ENCODE measurements around the gene MYO18B. TPM values are rescaled to one million over a fixed set of nuclear protein-coding genes. Genes with fewer than 3 reads are reported as not detected.

Gene MYO18B
- polyA plus RNA-seq, 3 donors: not detected

- Mint-ChIP-seq H3K36me3 (no peaks in the 10 kb centered on the region), H3K4me1 (no peaks in the 10 kb centered on the region), H3K4me3 (no peak overlapping the region), H3K27ac (no peak overlapping the region), H3K27me3 (ENCODE audit: low read depth in 3 of 3) (peaks cover 2 to 16% (median 8%) of the 10 kb centered on the region in 3 donors), H3K9me3 (peaks cover 0 to 6% (median 0%) of the 10 kb centered on the region in 7 donors)
- no peaks in the 10 kb centered on the region for H3K4me1 ChIP-seq (ENCODE audit: control insufficient read depth in 1 of 2, insufficient read depth in 2 of 2, low read length in 2 of 2)
- no peaks in the 10 kb centered on the region for H4K20me1 ChIP-seq (ENCODE audit: insufficient read depth, low read length)
- H3K27me3 ChIP-seq (ENCODE audit: control insufficient read depth in 2 of 2, insufficient read depth in 2 of 2, low read length in 2 of 2): no peaks in the 10 kb centered on the region
- DNase-seq: no peak
- no peaks in the 10 kb centered on the region for H3K9me3 ChIP-seq (replicated peaks in 1 of 2; ENCODE audit: control insufficient read depth in 1 of 2, insufficient read depth in 1 of 2, low read length in 2 of 2)
- WGBS (ENCODE audit: insufficient coverage): 71% methylated on average over 6 of the region's 9 CpGs
- no peak overlapping the region for H3K4me3 ChIP-seq (replicated peaks in 1 of 3; ENCODE audit: low read depth in 2 of 3, low read length in 3 of 3)
- H3K79me2 ChIP-seq (ENCODE audit: insufficient read depth, low read length): no peaks in the 10 kb centered on the region
- no peak for TF ChIP-seq CTCF (IDR thresholded peaks at IDR 0.05)
- H3K36me3 ChIP-seq (replicated peaks in 1 of 2; ENCODE audit: control insufficient read depth in 1 of 2, insufficient read depth in 2 of 2, low read length in 2 of 2): no peaks in the 10 kb centered on the region
- intact Hi-C loops (cut with micrococcal nuclease): no loop called here
- no peak overlapping the region for H3K27ac ChIP-seq (ENCODE audit: low read depth in 1 of 2, low read length in 2 of 2)
- H2AFZ ChIP-seq (ENCODE audit: insufficient read depth, low read depth, low read length, poor library complexity, severe bottlenecking): no peak overlapping the region
- no peak overlapping the region for H3K9ac ChIP-seq (ENCODE audit: insufficient read depth, low read length, poor library complexity, severe bottlenecking)
- H3K4me2 ChIP-seq (replicated peaks; ENCODE audit: extremely low read depth, low read length, poor library complexity, severe bottlenecking): no peak overlapping the region
These were observed 200.3 kb downstream of the MYO18B start for GRCh38 chr22:25942115-25942855.

- Mint-ChIP-seq H3K36me3 (no peaks in the 10 kb centered on the region), H3K9me3 (peaks cover 0 to 2% (median 0%) of the 10 kb centered on the region in 7 donors), H3K4me3 (no peak overlapping the region), H3K27me3 (ENCODE audit: low read depth in 3 of 3) (peaks cover 5 to 17% (median 5%) of the 10 kb centered on the region in 3 donors), H3K27ac (no peak overlapping the region), H3K4me1 (no peaks in the 10 kb centered on the region)
- Histone ChIP-seq H3K4me1 (ENCODE audit: control insufficient read depth in 1 of 2, insufficient read depth in 2 of 2, low read length in 2 of 2) (no peaks in the 10 kb centered on the region), H3K27ac (ENCODE audit: low read depth in 1 of 2, low read length in 2 of 2) (no peak overlapping the region), H3K4me3 (replicated peaks in 1 of 3; ENCODE audit: low read depth in 2 of 3, low read length in 3 of 3) (no peak overlapping the region), H3K27me3 (ENCODE audit: control insufficient read depth in 2 of 2, insufficient read depth in 2 of 2, low read length in 2 of 2) (no peaks in the 10 kb centered on the region), H3K36me3 (replicated peaks in 1 of 2; ENCODE audit: control insufficient read depth in 1 of 2, insufficient read depth in 2 of 2, low read length in 2 of 2) (no peaks in the 10 kb centered on the region), H3K9ac (ENCODE audit: insufficient read depth, low read length, poor library complexity, severe bottlenecking) (no peak overlapping the region), H2AFZ (ENCODE audit: insufficient read depth, low read depth, low read length, poor library complexity, severe bottlenecking) (no peak overlapping the region), H3K79me2 (ENCODE audit: insufficient read depth, low read length) (no peaks in the 10 kb centered on the region), H3K4me2 (replicated peaks; ENCODE audit: extremely low read depth, low read length, poor library complexity, severe bottlenecking) (no peak overlapping the region), H4K20me1 (ENCODE audit: insufficient read depth, low read length) (no peaks in the 10 kb centered on the region), H3K9me3 (replicated peaks in 1 of 2; ENCODE audit: control insufficient read depth in 1 of 2, insufficient read depth in 1 of 2, low read length in 2 of 2) (no peaks in the 10 kb centered on the region)
- TF ChIP-seq CTCF (IDR thresholded peaks at IDR 0.05): no peak
- DNase-seq: no peak
- intact Hi-C loops (cut with micrococcal nuclease): no loop called here
- 22% methylated on average over 9 of the region's 10 CpGs for WGBS (ENCODE audit: insufficient coverage)
These were observed 200.9 kb downstream of the MYO18B start for GRCh38 chr22:25942856-25943411.
